22Rv1 (cell line): ENCODE data around the gene TMEM163.
"Not testable (repeated sequence)": the region's sequence is repeated elsewhere in the genome, so short reads cannot be mapped to it uniquely, and the experiment has no call there.

Experiments used
- H3K27ac ChIP-seq: fragments of 450-650 bp; 2 replicates; pipeline ENCODE4 v1.5.1; 2017
- CTCF ChIP-seq: fragments of 450-650 bp; IDR thresholded peaks from 2 replicates; pipeline ENCODE4 v1.5.1; 2017; ENCODE audit warnings: mild to moderate bottlenecking
- ZFX ChIP-seq: fragments of 450-650 bp; IDR thresholded peaks from 2 replicates; pipeline ENCODE4 v1.6.1; 2017; ENCODE audit warnings: antibody characterized with exemption, borderline replicate concordance

The TMEM163 gene

GRCh38 chr2:134737671-134738070 is 18.9 kb upstream of the TMEM163 start:
- H3K27ac ChIP-seq = no peak overlapping the region
- TF ChIP-seq ZFX = no peak
- no peak for TF ChIP-seq CTCF

DNA sequence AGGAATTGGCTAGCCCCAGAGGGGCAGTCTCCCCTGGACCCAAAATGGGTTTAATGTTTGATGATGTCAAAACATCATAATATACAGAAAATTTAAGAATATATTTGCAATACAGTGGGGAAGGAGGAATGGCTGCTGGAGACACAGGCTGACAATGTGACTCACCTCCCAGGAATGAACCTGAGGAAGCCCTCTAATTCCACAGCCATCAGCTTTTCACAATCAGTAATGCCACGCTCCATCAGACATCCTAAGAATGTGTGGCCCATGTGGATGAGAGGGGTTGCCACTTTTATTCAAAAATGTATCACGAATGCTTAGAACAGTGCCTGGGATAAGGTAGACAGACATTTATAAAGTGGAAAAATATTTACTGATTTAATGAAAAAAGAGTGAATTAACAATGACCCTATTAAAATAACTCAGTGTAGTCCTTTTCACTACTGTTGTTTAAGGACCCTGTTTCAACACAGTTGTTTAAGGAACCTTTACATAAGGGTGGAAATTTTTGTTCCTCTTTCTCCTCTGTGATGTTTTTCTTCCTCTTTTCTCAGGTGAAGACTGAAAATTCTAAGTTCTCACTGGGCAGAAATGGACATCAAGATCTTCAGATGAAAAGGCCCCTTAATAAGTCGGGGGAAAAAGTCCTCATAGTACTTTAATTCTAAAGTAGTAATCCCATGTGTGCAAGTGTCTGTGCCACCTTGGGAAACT is 17.5 kb upstream of the TMEM163 start:
- H3K27ac ChIP-seq = no peak overlapping the region
- TF ChIP-seq CTCF (no peak), ZFX (no peak)

DNA sequence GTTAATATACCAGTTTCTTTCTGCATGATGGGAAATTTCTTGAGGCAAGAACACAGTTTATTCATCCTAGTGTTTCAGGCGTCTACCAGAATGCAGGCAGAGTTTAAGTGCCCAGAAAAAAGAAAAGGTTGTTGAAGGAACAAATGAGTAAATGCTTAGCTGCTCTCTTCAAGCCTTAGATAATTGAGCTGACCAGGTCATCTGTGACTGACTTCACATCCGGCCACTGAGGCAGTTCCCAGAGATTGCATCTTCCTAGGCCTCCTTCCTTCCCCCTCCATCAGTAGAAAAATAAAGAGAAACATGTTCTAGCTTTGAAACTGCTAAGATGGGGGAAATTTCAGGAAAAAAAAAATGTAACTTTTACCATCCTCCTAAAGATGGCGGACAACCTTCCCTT is 9.4 kb upstream of the TMEM163 start:
- no peak for TF ChIP-seq CTCF
- no peak for TF ChIP-seq ZFX
- H3K27ac ChIP-seq = no peak overlapping the region

DNA sequence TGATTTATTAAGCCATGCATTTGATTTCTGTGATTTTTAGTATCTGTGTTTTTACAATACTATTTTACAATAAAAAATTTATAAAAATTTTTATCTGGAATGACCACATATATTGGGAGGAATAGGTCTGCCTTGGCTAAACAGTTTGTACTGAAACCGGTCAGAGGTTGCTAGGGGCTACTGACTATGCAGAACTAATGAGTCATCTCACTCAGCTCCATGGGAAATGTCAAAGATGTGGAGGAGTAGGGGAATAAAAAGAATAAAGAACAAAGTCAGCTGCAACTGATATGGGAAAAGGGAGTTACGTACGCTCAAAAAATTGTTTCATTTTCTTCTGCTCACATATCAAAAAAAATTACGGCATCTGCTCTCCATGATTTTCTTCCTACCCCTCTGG is 8.6 kb upstream of the TMEM163 start:
- H3K27ac ChIP-seq = no peak overlapping the region
- no peak for TF ChIP-seq CTCF
- no peak for TF ChIP-seq ZFX

DNA sequence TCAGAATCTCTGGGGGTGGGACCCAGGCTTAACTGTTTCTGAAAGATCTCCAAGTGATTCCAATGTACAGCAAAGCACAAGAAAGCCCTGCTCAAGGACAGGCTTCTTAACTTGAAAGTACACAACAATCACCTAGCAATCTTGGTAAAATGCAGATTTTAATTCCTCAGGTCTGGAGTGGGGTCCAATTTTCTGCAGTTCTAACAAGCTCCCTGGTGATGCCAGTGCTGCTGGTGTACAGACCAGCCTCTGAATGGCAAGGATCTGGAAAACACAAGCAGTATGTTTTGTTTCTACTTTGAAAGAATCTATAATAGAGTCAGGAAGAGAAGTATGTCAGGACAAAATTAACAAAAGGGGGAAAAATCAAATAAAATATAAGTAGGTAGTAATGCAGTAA is 7.8 kb upstream of the TMEM163 start:
- TF ChIP-seq CTCF (no peak), ZFX (no peak)
- H3K27ac ChIP-seq = no peak overlapping the region

- no peak for TF ChIP-seq CTCF
- no peak for TF ChIP-seq ZFX
- H3K27ac ChIP-seq = no peak overlapping the region
Observed at GRCh38 chr2:134725876-134726275, 7.1 kb upstream of the TMEM163 start.

- TF ChIP-seq CTCF (no peak), ZFX (no peak)
- H3K27ac ChIP-seq = no peak overlapping the region
Observed at GRCh38 chr2:134724341-134724740, 5.5 kb upstream of the TMEM163 start.

GRCh38 chr2:134723742-134724141 is 4.9 kb upstream of the TMEM163 start:
- not testable (repeated sequence) for H3K27ac ChIP-seq
